ENCODE measurements around the gene SLC45A1.
"Not testable (repeated sequence)": the region's sequence is repeated elsewhere in the genome, so short reads cannot be mapped to it uniquely, and the experiment has no call there.

Gene SLC45A1

DNA sequence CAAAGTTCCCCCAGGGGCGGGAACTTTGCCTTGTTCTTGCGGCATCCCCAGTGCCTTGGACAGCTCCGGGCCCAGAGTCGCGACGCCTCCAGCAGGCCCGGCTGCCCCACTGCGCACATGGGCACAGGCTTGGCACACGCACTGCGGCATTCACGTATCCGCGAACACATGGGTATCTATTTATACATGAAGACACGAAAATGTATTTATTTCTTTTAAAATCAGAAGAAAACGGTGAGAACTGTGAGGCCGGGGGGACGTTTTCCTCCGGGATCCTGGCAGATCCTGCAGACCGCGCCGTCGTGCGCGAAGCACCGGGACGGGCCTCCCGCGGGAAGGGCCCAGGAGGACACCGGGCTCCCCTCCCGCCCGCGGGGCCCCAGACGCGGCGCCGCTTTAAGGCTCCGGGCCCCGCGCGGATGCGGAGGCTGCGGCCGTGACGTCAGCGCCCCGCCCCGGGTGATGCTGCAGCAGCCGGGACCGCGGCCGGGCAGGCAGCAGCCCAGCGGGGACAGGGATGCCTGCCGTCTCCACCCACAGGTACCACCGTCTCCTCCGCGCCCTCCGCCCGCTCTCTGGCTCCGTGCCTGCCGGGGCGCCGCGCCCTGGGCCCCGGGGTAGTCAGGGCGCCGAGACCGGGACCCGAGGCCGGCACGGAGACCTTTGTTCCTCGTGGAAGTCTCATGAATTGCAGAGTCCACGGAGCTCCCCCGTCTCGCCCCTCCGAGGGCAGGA is at the start of gene SLC45A1:
Gene SLC45A1, plus strand, starts transcription at position 468 of the 735 bp plus-strand sequence. CDS start 6,216 bp downstream, outside the sequence.
- DNase-seq (ENCODE audit: low read depth in 2 of 3, low spot score in 2 of 3) = peak; percentile 51 to 55 (median 52)

DNA sequence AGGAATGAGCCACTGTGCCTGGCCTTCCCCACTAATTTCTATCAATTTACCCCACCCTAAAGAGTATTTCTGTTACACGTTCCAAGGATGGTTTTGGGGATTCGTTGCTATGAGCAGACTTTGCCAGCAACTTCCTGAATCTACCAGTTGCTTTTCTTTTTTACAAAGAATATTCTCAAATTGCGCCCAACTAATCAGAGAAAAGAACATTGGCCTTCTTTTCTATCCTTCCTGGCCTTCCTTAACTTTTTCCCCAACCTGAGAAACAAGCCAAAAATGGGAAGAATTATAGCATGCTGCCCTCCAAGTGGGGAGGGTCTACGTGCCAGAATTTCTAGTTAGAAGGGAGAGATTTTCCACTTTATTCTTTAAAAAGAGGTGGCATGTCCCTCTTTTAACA is 44.9 kb upstream of the SLC45A1 start:
- no peak for DNase-seq (ENCODE audit: low read depth in 2 of 3, low spot score in 2 of 3)

DNA sequence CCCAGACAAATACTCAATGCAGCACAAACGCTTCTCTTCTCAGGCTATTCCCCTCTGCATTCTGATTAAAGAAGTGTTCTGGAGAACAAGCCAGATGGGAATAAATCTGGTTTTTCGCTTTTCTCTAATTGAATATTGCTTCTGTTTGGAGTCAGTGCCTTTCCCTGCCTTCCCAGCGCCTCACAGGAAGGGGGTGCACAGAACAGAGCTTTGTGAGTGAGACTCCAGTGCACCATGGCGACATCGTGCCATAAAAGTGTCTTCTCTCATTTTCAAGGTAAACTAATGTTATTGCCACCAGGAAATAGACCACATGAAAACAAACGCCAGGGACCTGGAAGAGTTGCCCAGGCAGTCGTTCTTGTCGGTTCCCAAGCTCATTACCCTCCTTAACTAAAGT is 43.6 kb upstream of the SLC45A1 start:
- no peak for DNase-seq (ENCODE audit: low read depth in 2 of 3, low spot score in 2 of 3)

DNA sequence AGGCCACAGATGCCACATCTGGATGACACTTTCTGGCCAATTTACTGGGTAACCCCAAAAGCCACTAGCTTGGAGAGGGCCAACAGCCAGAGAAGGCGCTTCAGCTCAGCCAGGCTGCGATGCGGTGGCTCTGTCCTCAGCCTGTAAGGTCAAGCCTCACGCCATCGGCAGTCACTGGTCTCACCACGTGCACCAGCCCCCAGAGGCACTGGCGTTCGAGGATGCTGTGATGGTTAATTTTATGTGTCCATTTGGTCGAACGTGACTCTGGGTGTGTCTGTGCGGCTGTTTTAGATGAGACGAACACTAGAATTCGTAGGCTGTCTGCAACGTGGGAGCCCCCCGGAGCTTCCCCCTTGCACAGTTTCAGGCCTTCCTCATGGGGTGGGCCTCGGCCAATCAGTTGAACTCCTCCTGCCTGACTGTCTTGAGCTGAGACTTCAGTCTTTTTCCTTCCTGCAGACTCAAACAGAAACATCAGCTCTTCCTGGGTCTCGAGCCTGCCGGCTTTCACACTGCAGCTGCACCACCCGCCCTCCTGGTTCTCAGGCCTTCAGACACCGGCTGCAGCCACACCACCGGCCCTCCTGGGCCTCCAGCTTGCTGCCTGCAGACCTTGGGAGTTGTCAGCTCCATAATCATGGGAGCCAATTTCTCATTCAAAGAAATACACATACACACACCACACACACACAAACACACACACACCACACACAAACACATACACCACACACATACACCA is 41.6 kb upstream of the SLC45A1 start:
- no peak for DNase-seq (ENCODE audit: low read depth in 2 of 3, low spot score in 2 of 3)

DNA sequence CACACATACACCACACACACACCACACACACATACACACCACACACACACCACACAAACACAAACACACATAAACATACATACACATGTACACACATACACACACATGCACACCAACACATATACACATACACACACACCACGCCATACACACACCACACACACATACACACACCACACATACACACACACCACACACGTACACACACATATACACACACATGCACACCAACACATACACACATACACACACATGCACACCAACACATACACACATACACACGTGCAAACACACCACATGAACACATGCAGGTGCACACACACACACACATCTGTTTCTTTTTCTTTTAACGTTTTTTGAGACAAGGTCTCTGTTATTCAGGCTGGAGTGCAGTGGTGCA is 41.0 kb upstream of the SLC45A1 start:
- DNase-seq (ENCODE audit: low read depth in 2 of 3, low spot score in 2 of 3) = no peak

DNA sequence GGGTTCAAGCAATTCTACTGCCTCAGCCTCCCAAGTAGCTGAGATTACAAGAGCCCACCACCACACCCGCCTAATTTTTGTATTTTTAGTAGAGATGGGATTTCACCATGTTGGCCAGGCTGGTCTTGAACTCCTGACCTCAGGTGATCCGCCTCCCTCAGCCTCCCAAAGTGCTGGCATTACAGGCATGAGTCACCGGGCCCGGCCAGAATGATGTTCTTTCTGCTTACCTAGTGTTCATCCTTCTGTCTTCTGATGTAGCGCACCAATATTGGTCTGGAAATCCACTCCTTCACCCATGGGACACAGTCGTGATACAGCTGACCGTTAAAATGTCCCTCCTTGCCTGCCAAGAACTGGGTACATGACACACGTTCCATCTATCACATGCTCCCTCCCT is 39.2 kb upstream of the SLC45A1 start:
- DNase-seq (ENCODE audit: low read depth in 2 of 3, low spot score in 2 of 3) = not testable (repeated sequence)

DNA sequence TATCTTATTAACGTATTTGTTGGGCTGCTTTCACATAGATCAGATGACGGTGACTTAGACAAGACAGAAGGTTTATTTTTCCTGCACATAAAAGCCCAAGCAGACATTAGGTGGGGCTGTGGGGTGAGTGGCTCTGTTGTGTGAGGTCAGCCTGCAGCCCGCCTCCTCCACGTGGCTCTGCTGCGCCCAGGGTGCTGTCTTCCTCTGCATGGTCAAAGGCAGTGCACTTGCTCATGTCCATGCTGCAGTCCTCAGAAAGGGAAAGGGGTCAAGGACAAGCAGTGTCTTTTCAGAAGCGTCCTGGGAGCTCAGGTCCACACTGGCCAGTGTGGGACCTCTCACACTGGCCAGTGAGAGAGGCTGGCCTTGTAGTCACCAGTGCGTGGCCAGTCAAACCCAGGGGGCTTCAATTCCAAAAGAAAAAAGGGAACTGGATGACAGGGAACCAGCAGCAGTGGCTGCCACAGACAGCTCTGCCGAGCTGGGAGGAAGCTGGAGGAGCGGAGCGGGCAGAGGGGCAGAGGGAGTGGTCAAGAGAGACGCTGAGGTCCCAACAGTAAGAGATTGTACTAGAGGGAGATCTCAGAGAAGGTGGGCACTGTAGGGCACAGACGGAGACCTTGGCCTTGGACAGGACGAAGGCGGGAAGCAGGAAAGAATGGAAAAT is 35.9 kb upstream of the SLC45A1 start:
- DNase-seq (ENCODE audit: low read depth in 2 of 3, low spot score in 2 of 3) = no peak

DNA sequence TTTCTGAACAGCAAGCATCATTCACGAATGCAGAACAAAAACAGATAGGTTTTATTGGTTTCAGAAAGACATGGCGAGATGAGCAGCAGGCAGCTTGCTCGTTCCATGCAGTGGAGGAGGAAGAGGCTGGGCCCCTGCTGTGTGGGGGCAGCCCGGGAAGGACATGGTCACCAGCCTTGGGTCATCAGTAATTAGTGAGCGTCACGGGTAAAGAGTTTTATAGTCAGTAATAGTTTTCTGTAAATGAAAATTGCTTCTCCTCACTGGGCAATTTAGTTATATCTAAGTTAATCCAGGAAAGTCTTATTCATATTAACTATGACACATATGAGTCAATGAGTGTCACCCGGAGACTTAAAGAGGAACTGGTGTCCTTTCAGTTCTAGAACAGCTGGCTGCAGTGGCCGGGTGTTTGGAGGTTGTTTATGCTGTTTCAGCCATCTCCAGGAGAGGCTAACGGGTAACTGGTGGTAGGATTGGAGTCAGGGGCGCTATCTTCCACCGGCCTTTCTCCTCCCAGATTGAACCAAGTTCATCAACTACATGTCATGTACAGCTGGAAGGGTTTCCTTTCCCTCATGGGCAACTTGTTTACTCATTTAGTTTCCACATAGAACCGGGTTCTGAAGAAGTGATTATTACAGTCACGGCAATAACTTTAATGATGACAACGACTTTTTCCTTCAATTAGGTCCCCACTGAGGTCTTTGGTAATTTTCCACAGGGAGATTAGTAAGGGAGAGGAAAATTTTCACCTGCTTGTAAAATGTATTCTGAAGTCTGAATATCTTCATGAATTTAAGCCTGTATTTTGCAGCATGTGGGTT is 34.6 kb upstream of the SLC45A1 start:
- peak in 1 of 3 experiments; percentile 1 for DNase-seq (ENCODE audit: low read depth in 2 of 3, low spot score in 2 of 3)

DNA sequence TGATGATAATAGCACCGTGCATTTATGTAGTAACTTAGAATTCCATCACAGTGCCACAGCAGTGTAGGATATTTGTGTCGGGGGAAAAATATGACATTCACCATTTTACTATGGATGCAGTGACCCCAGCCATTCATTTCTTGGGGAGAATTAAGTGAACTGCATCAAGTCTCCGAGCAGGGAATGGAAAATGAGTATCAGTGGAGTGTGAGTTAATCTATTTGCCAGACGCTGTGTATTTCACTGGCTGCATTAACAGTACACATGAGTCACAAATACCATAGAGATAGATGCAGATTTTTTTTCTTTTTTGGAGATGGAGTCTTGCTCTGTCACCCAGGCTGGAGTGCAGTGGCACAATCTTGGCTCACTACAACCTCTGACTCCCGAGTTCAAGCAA is 33.8 kb upstream of the SLC45A1 start:
- DNase-seq (ENCODE audit: low read depth in 2 of 3, low spot score in 2 of 3) = no peak

DNA sequence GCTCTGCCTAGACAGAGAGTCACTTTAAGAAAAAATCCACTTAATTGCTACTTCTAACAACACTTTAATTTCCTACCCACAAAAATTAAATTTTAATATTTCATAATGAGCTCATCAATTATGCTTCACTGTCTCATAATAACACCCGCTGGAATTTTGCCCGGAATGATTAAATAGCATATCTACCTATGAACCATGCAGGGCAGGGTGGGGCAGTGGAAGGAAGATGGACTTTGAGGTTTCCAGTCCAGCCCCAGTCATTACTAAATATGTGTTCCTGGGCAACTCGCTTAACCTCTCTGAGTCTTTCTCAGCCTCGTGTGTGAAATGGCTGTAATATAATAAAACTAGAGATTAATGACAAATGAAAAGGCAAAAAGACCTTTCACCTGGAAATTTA is 32.8 kb upstream of the SLC45A1 start:
- DNase-seq (ENCODE audit: low read depth in 2 of 3, low spot score in 2 of 3) = no peak

DNA sequence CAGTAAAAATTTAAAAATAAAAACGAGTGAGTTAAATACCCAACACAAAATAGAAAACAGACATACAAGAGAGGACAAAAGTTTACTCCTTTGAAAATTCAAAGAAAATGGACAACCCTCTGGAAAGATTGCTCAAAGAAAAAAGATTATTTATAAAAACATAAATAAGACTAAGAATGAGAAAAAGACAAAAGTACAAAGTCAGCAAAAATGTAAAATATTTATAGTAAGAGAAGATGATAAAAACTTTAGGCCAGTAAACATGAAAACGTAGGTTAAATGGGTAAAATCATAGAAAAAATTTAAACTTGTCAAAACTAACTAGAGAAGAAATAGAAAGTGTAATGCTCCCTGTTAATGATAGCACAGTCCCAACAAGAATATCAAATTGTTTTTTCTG is 31.9 kb upstream of the SLC45A1 start:
- DNase-seq (ENCODE audit: low read depth in 2 of 3, low spot score in 2 of 3) = no peak

DNA sequence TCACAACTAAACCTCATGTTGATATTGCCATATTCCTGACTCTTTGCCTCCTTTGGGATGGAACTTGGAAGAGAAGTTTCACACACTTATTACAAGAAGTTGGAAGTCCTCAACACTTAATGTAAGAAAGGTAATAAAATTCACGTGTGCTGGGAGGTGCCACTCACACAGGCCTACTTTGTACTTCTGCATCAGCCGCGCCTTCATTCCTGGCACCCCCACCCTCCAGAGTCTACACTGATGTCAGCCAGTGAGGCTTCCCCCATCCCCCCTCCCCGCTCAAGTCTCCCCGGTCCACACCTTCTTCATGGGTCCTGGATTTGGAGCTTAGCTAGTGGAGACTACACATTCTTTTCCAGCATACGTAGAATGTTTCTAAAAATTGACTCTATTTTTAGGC is 24.8 kb upstream of the SLC45A1 start:
- DNase-seq (ENCODE audit: low read depth in 2 of 3, low spot score in 2 of 3) = no peak

DNA sequence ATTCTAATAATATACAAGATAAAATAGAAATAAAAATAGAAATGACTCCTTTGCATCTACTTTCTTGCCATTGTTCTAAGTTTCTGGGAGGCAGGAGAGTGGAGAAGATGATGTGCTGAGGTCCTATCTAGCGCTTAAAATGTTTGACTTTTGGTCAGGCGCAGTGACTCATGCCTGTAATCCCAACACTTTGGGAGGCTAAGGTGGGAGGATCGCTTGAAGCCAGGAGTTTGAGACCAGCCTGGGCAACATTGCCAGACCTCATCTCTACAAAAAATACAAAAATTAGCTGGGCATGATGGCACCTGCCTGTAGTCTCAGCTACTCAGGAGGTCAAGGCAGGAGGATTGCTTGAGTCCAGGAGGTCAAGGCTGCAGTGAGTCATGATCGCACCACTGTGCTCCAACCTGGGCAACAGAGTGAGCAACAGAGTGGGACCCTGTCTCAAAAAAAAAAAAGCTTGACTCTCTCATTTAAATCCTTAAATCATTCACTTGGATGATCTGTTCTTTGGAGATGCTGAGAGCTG is 24.2 kb upstream of the SLC45A1 start:
- DNase-seq (ENCODE audit: low read depth in 2 of 3, low spot score in 2 of 3) = no peak

DNA sequence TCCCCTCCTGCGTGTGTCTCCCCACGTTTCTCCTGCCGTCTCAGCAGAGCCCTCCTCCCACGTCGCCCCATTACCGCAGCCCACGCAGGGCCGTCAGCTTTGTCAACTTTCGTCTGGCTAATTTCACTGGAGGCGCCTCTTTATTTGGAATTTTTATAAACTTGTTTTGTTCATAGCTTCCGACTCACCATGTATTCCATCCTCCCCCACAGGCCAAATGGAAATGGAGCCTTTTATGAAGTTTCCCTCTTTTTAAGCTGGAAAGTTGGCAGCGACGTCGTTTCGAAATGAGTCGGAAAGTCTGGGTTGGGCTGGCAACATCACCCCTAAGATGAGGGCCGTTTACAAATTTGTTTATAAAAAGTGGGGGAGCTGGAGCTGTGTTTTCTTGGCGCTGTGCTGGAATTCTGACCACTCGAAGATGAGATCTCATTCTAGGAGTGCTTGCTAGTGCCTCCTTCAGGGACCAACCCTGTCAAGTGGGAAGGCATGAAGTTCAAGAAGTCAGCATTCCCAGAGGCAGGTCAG is 23.7 kb upstream of the SLC45A1 start:
- DNase-seq (ENCODE audit: low read depth in 2 of 3, low spot score in 2 of 3) = no peak

DNA sequence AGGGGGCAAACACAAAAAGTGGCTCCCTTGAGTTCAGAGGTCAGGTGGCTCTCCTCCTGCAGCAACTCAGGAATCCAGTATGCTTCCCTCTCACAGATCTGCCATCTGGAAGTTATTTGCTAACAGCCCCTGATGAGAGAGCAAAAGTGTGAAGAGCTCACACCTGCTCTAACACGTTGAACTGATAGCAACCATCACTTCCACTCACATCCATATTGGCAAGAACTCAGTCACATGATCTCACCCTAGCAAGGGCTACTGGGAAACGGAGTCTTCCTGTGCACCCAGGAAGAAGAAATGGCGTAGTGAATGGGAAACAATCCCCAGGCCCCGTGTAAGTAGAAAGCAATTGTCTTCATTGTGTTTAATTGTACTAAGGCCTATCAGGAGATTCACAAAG is 20.7 kb upstream of the SLC45A1 start:
- no peak for DNase-seq (ENCODE audit: low read depth in 2 of 3, low spot score in 2 of 3)

DNA sequence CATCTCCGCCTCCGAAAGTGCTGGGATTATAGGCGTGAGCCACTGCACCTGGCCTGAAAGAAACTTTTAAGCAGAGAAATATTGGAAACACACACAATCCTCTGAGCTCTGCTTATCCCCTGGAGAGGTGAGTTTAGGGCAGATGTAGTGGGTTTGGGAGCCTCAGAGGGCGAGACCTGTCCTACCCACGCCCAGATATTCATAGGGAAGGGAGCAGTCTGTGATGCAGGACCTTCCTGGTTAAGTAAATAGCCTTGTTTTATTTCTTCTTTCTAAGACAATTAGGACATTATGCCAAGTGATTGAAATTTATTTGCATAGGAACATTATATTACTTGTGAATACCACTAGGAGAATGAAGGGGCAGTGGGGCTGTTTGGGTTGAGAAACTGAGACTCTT is 18.0 kb upstream of the SLC45A1 start:
- no peak for DNase-seq (ENCODE audit: low read depth in 2 of 3, low spot score in 2 of 3)

DNA sequence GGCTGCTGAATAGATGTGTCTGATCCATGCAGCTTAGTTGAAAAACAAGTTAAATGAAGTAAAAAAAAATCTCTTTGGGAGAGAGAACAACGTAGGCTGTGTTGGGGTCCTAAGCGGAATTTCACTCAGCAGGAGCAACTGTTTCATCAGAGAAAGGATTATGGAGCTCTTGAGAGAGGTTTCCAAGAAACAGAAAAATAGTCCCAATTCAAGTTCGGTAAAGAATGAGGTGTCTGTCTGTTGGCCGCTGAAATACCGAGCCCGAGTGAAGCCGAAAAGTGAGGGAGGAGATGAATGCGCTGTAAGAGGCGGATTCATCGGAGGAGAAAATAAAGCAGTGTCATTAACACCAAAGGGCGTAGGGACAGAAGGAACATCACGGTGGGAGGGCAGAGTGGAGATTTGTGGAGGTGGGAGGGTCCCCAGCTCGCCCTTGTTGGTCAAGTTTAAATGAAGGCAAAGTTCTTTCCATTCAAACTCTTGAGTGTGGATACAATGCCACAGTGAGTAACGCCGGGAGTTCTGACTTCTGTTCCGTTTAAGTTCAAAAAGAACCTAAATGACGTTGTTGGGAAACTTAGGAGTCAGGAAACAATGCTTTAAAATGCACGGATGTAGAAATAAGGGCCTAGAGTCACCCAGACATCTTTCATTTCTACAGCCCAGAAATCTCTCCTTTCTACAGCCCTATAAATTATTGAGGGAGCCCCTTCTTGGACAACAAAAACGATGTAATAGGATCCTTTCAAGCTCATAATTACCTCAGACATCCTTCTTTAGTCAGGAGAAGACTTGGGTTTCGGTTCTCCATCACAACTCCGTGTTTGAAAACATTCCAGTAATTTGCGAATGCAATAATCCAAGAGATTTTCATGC is 15.6 kb upstream of the SLC45A1 start:
- no peak for DNase-seq (ENCODE audit: low read depth in 2 of 3, low spot score in 2 of 3)

DNA sequence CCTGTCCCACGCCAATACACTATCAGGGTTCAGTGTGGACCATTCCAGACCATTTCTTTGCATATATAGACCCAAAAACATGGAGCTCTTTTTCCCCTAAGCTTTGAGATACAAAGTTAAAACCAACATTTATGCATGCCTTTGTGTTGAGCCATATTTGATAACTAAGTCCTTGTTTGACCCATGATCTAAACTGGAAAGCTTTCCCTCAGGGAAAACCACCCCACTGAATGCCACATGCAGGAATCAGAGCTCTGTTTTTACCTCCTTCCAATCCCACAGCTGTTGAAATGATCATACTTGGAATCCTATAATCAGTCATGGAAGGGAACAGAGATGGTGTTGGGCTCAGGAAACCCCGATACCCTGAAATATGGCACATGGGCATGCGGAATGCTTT is 14.8 kb upstream of the SLC45A1 start:
- DNase-seq (ENCODE audit: low read depth in 2 of 3, low spot score in 2 of 3) = no peak

DNA sequence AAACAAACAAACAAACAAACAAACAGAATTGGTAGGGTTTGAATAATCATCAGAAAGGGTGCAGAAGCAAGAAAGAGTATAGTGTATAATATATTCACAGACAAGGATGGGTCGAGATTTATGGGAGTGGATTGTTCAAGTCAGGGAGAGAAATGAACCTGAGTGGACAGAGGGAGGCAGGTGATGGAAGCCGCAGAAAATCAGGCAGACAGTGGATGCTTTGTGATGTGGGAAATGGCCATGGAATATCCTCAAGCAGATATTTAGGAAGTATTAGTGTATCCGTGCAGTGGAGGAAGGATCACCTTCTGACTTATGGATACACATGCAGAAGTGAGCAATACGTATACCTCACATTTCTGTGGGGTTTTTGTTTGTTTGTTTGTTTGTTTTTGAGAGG is 14.0 kb upstream of the SLC45A1 start:
- no peak for DNase-seq (ENCODE audit: low read depth in 2 of 3, low spot score in 2 of 3)

DNA sequence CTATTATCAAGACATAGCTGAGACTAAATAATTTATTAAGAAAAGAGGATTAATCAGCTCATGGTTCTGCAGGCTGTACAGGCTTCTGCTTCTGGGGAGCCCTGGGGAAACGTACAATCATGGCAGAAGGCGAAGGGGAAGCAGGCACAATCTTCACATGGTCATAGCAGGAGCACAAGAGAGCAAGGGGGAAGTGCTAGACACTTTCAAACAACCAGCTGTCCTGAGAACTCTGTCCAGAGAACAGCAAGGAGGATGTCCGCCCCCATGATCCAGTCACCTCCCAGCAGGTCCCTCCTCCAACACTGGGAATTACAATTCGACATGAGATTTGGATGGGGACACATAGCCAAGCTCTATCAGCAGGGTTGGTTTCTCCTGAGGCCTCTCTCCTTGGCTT is 10.3 kb upstream of the SLC45A1 start:
- DNase-seq (ENCODE audit: low read depth in 2 of 3, low spot score in 2 of 3) = no peak
